AG04449 (cell line): ENCODE measurements around the gene P3H2.

Experiments
- CTCF ChIA-PET: fragments of 350-600 bp; formaldehyde crosslinking; extraction: SDS; loops from one replicate; lab custom pipeline; 2021; ENCODE audit warnings: antibody characterized with exemption; lab: Yijun Ruan, JAX
- POLR2A ChIA-PET: fragments of 400-600, 350-600 bp; formaldehyde crosslinking; extraction: SDS; loops from one replicate; lab custom pipeline; 2020; ENCODE audit warnings: antibody characterized with exemption, inconsistent platforms; lab: Yijun Ruan, JAX
- DNase-seq: peaks from one replicate; pipeline ENCODE4 v3.0.0-alpha.2; 2010; ENCODE audit warnings: low read depth, low spot score
- H3K4me3 ChIP-seq: 2 replicates; pipeline ENCODE4 v1.5.1; 2011; ENCODE audit warnings: low read depth, mild to moderate bottlenecking, control low read depth, low read length
- TF ChIP-seq, protein P1 (sequence below): IDR thresholded peaks from one replicate; pipeline ENCODE4 v1.5.1; 2011; ENCODE audit warnings: mild to moderate bottlenecking, moderate library complexity, low read length, control low read depth, inconsistent platforms; ENCODE audit not compliant: insufficient read depth; ENCODE audit errors: missing control alignments

The P3H2 gene

DNA sequence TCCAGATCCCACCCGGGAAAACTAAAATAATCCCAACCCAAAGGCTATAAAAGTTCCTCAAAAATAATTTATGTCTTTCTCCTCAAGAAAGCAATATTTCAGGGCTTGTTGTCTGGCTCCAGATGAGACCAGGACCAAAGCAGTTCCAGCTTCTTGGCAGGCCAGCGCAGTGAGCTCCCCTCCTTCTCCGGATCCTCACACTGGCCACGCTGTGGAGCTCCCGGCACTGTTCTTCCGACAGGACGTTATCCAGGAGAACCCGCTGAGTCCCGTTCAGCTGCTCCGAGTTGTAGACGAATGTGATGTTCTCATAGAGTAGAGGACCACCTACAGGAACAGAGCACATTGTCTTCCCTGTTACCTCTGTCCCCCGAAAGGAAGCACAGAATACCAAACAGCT lies 146.3 kb downstream of the P3H2 start:
- ChIA-PET POLR2A (no interaction called here), CTCF (interaction anchor here (7.2 kb wide), 1 partner anchor 12 kb away, joined by 62 read pairs; no protein-coding TSS in a partner anchor)
- DNase-seq = no peak
- no peak overlapping the region for H3K4me3 ChIP-seq
- TF ChIP-seq, protein P1, sequence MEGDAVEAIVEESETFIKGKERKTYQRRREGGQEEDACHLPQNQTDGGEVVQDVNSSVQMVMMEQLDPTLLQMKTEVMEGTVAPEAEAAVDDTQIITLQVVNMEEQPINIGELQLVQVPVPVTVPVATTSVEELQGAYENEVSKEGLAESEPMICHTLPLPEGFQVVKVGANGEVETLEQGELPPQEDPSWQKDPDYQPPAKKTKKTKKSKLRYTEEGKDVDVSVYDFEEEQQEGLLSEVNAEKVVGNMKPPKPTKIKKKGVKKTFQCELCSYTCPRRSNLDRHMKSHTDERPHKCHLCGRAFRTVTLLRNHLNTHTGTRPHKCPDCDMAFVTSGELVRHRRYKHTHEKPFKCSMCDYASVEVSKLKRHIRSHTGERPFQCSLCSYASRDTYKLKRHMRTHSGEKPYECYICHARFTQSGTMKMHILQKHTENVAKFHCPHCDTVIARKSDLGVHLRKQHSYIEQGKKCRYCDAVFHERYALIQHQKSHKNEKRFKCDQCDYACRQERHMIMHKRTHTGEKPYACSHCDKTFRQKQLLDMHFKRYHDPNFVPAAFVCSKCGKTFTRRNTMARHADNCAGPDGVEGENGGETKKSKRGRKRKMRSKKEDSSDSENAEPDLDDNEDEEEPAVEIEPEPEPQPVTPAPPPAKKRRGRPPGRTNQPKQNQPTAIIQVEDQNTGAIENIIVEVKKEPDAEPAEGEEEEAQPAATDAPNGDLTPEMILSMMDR = no peak

DNA sequence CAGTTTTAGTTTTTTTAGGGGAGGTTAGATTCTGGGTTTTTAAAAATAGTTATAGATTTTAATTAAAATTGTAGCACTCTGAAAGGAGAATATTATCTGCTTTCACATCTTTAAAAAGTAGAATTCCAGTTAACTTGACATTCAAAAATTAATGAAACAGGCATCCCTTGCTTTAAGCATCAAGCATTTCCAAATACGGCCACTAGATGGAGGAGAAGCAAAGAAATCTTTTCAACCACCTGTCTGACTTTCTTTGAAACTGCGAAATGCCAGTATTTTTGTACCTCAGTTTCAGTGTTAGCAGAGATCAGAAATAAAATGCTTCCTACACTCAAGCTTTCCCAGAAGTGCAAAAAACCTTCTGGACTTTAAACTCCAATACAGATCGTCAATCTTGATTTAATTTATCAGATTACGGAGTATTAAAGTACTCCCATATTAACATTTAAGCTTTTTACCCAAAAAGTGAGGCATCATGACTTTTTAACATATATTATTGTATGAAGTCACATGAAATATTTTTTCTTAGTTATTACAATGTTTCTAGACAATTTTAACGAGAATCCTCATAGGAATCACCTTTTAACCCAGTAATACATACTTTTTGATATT lies 153.3 kb downstream of the P3H2 start:
- TF ChIP-seq, protein P1 = peak; percentile 57
- CTCF ChIA-PET = interaction anchor here (0.7 to 11.6 kb wide), 53 partner anchors 10 to 733 kb away, joined by 3 to 164 read pairs (median 4); partner anchors contain the start of genes CLDN1 and P3H2
- no peak for DNase-seq
- no peak overlapping the region for H3K4me3 ChIP-seq
- POLR2A ChIA-PET = no interaction called here

DNA sequence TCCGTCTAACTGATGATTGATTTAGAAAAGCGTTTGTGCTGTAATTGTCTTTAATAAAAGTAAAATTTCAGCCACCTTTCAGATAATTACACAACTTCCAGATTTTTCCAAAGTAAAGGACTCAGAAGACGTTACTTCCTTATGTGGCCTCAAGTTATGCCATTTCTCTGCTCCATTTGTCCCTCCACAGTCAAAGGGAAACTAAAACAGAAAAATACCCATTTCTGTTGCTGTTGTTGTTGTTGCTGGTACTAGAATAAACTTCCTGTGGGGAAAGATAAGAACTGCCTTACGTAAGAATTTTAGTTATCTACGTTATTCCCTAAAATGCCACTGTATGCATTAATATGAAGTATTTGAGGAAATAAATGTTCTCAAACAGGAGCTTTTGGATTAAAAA lies 153.9 kb downstream of the P3H2 start:
- TF ChIP-seq, protein P1 = no peak
- ChIA-PET POLR2A (no interaction called here), CTCF (interaction anchor here (0.7 to 11.6 kb wide), 47 partner anchors 10 to 733 kb away, joined by 3 to 164 read pairs (median 4); partner anchors contain the start of genes CLDN1 and P3H2)
- DNase-seq = no peak
- H3K4me3 ChIP-seq = no peak overlapping the region

DNA sequence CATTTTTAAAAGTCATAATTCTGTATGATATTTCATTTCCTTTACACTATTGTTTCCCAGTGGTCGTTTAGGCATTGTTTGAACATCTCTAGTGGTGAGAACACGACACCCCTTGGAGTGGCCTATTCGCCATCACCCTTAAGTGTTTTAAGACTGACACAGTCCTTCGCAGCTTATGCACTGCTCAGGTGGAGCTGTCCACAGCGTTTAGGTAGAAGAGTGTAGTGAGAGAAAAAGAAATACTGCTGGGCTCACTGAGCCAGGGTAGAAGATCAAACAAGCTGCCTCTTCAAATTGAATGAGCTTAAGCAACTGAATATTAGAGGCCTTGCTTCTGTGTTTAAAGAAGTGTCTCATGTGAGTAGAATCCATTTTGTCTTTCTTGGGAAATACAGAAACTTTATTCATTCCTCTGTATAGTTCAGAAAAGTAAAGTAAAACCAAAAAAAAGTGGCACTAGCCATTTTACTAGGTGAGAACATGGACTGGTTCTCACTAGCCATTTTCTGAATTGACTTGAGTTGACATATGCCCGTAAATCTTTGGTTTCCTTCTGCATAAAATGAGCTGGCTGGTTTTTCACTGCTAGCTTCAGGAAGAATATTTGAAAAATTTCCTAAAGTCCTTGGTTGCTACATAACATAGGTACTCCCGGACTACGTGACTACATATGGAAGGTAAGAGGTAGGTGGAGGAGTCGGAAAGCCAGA lies 155.9 kb downstream of the P3H2 start:
- TF ChIP-seq, protein P1 = no peak
- DNase-seq = no peak
- H3K4me3 ChIP-seq = no peak overlapping the region
- POLR2A ChIA-PET = no interaction called here
- CTCF ChIA-PET = interaction anchor here (0.7 to 11.6 kb wide), 14 partner anchors 8 to 733 kb away, joined by 3 to 164 read pairs (median 4); partner anchors contain the start of gene CLDN1

DNA sequence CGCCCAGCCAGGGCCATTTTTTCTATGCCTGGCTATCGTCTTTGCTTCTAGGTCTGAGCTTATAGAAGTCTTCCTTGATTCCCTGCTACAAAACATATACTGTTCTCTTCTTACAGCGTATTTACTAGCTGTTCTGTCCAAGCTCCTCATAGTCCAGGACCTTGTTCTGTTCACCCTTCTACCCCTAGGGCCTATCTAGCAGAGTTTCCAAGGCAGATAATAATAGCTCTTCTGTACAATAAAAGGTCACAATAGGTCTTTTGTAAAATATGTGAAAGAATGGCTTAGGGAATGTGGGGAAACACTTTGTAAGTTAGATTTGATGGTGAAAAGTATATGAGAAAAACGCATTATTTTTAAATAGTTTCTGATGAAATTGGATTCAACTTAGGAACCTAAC lies 158.2 kb downstream of the P3H2 start:
- TF ChIP-seq, protein P1 = no peak
- DNase-seq = no peak
- ChIA-PET POLR2A (no interaction called here), CTCF (interaction anchor here (0.7 to 11.6 kb wide), 37 partner anchors 8 to 736 kb away, joined by 3 to 164 read pairs (median 7); partner anchors contain the start of genes CLDN1 and P3H2)
- no peak overlapping the region for H3K4me3 ChIP-seq
